Rectal smooth muscle tissue (tissue), 1 donor: ENCODE data around the gene LRRIQ1.

ENCODE experiments used
- H3K27ac ChIP-seq: one replicate; pipeline ENCODE4 v1.7.0; 2013; ENCODE audit warnings: low read depth, low read length, inconsistent platforms
- H3K27me3 ChIP-seq: one replicate; pipeline ENCODE4 v1.7.0; 2013; ENCODE audit warnings: low read length; ENCODE audit not compliant: control insufficient read depth, insufficient read depth
- H3K36me3 ChIP-seq: one replicate; pipeline ENCODE4 v1.7.0; 2013; ENCODE audit warnings: low read length; ENCODE audit not compliant: control insufficient read depth, insufficient read depth
- H3K4me1 ChIP-seq: one replicate; pipeline ENCODE4 v1.7.0; 2013; ENCODE audit warnings: low read length; ENCODE audit not compliant: control insufficient read depth, insufficient read depth
- H3K4me3 ChIP-seq: one replicate; pipeline ENCODE4 v1.7.0; 2013; ENCODE audit warnings: low read length
- H3K9ac ChIP-seq: one replicate; pipeline ENCODE4 v1.7.0; 2013; ENCODE audit warnings: low read length

The LRRIQ1 gene

DNA sequence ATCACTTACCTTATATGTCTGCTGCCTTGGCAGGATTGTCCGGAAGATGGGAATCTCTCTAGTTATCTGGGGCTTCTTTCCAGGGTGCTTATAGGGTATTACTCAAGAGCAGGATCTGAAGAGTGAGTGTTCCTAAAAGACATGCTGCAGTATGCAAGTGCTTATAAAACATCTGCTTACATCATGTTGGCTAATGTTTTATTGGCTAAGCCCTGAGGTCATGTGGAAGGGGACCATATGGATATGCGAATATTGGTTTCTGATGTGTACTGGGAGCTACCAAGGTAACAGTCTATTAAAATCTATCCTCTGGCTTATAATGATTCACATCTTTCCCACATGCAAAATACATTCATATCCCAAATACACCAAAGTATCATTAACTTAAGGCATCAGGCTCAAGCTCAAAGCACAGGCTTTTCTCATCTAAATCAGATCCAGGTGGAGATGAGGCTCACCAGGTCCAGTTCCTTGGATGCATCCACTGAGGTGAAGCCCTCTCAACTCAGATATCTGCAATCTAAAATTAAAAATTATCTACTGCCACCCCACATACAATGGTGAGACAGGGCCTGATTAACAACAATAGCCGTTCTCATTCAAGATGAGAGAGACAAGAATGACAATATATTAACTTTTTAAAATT, 29.8 kb downstream of the LRRIQ1 start:
- no peaks in the 10 kb centered on the region for H3K36me3 ChIP-seq
- no peaks in the 10 kb centered on the region for H3K4me1 ChIP-seq
- H3K9ac ChIP-seq = no peak overlapping the region
- H3K27ac ChIP-seq = no peak overlapping the region
- no peaks in the 10 kb centered on the region for H3K27me3 ChIP-seq
- H3K4me3 ChIP-seq = no peak overlapping the region

DNA sequence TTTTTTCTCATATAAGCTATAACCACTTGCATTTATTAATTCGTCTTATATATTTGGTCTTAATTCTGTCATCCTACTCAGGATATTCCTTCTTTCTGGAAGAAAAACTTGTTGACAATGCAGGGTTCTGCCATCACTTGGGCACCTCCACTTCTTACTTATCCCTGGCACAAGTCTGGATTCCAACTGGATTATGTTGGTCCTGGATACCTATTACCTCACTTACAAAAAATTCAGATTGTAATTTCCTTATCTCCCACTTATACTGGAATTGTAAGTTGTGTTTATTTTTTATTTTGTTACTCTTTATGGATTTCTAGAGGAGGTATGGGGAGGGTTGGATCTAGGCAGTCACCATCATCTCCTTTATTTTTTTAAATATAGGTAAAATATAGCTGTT, 36.7 kb downstream of the LRRIQ1 start:
- no peak overlapping the region for H3K9ac ChIP-seq
- no peak overlapping the region for H3K27ac ChIP-seq

DNA sequence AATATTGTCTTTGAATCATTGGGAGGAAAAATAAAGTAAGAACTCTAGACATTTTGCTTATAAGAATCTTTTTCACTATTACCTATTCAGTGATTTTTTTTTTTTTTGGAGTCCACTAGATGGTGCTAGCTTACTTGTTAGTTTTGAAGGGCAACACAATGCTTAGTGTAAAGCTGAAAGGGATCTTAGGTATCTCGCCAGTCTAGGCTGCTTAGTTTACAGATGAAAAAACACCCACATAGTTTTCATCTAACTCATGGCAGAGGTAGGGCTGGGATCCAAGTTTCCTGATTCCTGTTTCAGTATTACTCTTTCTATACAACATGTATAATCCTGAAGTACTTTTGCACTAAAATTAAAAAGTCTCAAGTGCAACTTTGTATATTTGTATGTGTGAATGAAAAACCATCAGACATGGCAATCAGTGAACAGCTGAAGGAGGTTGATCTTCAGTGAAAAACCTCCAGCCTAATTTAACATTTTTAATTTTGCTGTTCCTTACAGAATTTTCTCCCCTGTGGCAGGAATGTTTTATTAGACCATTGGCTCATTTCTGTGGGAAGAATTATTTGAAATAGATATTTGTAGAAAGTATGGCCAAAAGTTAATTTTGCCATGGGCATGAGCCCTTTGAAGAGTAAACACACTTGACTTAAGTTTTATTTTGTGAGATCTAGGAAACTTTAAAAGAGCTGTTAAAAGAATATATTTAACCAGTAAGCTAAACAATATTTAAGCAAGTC, 40.7 kb downstream of the LRRIQ1 start:
- no peaks in the 10 kb centered on the region for H3K36me3 ChIP-seq
- H3K27ac ChIP-seq = no peak overlapping the region
- H3K27me3 ChIP-seq = no peaks in the 10 kb centered on the region
- no peak overlapping the region for H3K9ac ChIP-seq
- H3K4me3 ChIP-seq = no peak overlapping the region
- no peaks in the 10 kb centered on the region for H3K4me1 ChIP-seq

More for the DNA sequence above, 36.7 kb downstream of the LRRIQ1 start:
- no peaks in the 10 kb centered on the region for H3K27me3 ChIP-seq
- H3K4me3 ChIP-seq = no peak overlapping the region
- no peaks in the 10 kb centered on the region for H3K4me1 ChIP-seq
- no peaks in the 10 kb centered on the region for H3K36me3 ChIP-seq

DNA sequence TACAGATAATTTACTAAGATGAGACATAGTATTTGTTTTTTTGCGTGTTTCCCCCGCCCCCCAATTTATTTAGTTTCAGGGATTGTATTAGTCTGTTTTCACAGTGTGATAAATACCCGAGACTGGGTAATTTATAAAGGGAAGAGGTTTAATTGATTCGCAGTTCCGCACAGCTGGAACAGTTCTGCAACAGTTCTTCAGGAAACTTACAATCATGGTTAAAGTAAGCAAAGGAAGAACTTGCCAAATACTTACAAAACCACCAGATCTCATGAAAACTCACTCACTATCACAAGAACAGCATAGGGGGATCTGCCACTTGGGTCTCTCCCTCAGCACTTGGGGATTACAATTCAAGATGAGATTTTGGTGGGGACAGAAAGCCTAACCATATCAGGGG, 48.9 kb downstream of the LRRIQ1 start:
- H3K9ac ChIP-seq = no peak overlapping the region
- H3K36me3 ChIP-seq = no peaks in the 10 kb centered on the region
- H3K27me3 ChIP-seq = no peaks in the 10 kb centered on the region
- H3K4me3 ChIP-seq = no peak overlapping the region
- no peak overlapping the region for H3K27ac ChIP-seq
- H3K4me1 ChIP-seq = no peaks in the 10 kb centered on the region

DNA sequence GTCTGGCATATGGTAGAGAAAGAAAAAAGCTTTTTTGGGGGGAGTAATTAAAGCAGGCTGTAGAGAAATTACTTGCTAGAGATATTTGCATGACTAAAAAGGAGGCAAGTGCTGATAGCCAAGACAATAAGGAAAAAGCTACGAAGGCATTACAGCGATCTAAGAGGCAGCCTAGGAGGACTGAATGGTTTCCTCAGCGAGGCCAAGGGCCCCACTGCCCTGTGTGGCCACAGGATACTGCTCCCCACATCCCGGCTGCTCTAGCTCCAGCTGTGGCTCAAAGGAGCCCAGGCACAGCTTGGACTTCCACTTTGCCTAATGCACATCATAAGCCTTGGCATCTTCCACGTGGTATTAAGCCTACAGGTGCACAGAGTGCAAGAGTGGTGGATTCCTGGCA, 53.6 kb downstream of the LRRIQ1 start:
- Histone ChIP-seq H3K4me3 (no peak overlapping the region), H3K36me3 (no peaks in the 10 kb centered on the region), H3K27me3 (no peaks in the 10 kb centered on the region), H3K4me1 (no peaks in the 10 kb centered on the region), H3K27ac (no peak overlapping the region), H3K9ac (no peak overlapping the region)

DNA sequence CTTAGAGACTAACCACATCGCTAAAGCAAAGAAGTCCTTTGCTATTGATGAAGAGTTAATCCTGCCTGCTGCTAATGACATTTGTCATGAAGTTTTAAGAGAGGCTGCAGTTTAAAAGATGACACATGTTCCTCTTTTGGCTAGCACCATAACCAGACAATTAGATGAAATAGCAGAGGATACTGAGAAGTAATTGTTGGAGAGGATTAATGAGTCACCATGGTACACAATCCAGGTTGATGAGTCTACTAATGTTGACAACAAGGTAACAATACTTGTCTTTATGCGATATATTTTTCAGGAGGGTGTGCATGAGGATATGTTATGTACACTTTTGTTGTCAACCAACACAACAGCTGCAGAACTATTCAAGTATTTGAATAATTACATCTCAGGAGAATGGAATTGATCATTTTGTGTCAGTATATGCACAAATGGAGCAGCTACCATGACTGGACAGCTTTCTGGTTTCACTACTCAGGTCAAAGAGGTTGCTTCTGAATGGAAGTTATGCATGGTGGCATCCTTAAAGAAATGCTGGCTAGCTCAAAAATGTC, 56.7 kb downstream of the LRRIQ1 start:
- Histone ChIP-seq H3K4me1 (no peaks in the 10 kb centered on the region), H3K36me3 (no peaks in the 10 kb centered on the region), H3K4me3 (no peak overlapping the region), H3K9ac (no peak overlapping the region), H3K27me3 (no peaks in the 10 kb centered on the region), H3K27ac (no peak overlapping the region)

DNA sequence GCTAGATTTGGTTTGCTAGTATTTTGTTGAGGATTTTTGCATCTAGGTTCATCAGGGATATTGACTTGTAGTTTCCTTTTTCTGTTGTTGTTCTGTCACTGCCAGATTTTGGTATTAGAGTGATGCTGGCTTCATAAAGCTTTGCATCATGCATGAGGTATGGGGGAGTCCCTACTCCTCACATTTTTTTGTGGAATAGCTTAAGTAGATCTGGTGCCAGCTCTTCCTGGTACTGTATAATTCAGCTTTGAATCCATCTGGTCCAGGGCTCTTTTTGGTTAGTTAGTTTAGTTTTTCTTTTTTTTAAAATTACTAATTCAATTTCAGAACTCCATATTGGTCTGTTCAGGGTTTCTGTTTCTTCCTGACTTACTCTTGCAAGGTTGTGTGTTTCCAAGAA, 59.4 kb downstream of the LRRIQ1 start:
- no peak overlapping the region for H3K27ac ChIP-seq
- H3K9ac ChIP-seq = no peak overlapping the region
- no peaks in the 10 kb centered on the region for H3K4me1 ChIP-seq
- H3K36me3 ChIP-seq = no peaks in the 10 kb centered on the region
- H3K27me3 ChIP-seq = no peaks in the 10 kb centered on the region
- H3K4me3 ChIP-seq = no peak overlapping the region

DNA sequence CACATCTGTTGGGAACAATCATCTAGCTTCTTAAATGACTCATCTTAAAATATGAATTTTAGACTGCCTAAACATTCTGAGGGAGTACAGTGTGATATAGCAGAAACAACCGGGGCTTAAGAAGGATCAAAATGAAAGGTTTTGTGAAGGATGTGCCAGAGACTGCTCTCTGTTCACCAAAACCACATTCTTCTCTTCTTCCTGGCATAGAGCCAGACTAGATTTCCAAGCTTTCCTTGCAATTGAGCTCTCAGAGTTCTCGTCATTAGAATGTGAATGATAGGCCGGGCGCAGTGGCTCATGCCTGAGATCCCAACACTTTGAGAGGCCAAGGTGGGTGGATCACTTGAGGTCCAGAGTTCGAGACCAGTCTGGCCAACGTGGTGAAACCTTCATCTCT, 94.5 kb downstream of the LRRIQ1 start:
- Histone ChIP-seq H3K27me3 (no peaks in the 10 kb centered on the region), H3K9ac (no peak overlapping the region), H3K36me3 (no peaks in the 10 kb centered on the region), H3K4me1 (no peaks in the 10 kb centered on the region), H3K27ac (no peak overlapping the region), H3K4me3 (no peak overlapping the region)

DNA sequence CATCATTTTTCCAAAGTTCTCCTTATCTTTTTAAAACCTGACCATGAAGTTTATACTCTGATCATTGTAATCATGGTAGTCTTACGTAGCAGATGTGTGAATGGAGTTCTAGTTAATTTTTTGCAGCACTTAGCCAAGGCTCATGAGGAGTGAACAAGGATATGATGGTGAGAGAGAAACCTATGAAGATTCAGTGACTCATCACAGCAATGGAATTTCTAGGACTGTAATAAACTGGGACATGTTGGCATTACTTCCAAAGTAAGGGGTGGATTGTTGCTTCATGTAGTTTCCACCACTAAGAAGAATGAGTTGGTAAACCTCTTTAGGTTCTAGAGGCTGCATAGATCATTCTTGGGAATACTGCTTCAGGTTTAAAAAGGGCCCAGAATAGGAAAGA, 102.7 kb downstream of the LRRIQ1 start:
- Histone ChIP-seq H3K4me1 (no peaks in the 10 kb centered on the region), H3K9ac (no peak overlapping the region), H3K27ac (no peak overlapping the region)

DNA sequence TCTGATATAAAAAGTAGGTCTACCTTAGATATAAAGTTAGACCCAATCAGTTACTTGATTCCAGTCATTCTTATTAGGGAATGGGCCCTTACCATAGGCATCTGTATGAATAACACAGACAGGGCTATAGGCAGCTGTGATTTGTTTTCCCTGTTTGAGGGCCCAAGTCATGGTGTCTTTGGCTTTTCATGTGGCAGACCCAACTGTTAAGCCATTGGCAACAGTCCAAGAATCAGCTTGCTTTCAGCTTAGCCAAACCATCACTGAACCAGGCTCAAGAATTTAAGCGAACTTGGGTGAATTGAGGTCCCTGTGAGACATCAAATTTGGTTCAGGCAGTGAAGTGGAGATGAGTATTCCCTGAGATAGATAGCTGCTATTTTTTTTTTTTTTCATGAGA, 111.2 kb downstream of the LRRIQ1 start:
- no peaks in the 10 kb centered on the region for H3K27me3 ChIP-seq
- no peak overlapping the region for H3K27ac ChIP-seq
- H3K4me3 ChIP-seq = no peak overlapping the region
- H3K36me3 ChIP-seq = no peaks in the 10 kb centered on the region
- H3K9ac ChIP-seq = no peak overlapping the region
- H3K4me1 ChIP-seq = no peaks in the 10 kb centered on the region

More for the DNA sequence above, 102.7 kb downstream of the LRRIQ1 start:
- Histone ChIP-seq H3K36me3 (no peaks in the 10 kb centered on the region), H3K27me3 (no peaks in the 10 kb centered on the region), H3K4me3 (no peak overlapping the region)

DNA sequence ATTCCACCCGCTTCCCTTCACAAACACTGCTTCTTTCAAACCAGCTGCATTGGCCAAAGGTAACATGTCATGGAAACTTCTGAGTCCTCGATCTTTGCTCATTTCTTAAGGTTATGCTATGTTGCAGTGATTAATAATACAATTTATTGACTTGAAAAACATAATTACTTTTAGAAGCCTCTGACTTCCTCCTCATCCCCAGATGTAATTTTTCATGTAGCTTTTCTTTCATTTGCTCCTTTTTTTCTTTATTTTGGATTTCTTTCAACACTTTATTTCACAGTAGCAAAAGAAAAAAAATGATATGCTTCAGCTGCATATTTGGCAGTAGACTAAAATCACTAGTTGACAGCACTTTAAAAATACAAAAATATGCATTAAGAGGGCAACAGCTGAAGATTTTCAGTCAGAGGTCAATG, 116.2 kb downstream of the LRRIQ1 start:
- Histone ChIP-seq H3K36me3 (no peaks in the 10 kb centered on the region), H3K9ac (no peak overlapping the region), H3K4me1 (no peaks in the 10 kb centered on the region), H3K4me3 (no peak overlapping the region), H3K27me3 (no peaks in the 10 kb centered on the region), H3K27ac (no peak overlapping the region)

DNA sequence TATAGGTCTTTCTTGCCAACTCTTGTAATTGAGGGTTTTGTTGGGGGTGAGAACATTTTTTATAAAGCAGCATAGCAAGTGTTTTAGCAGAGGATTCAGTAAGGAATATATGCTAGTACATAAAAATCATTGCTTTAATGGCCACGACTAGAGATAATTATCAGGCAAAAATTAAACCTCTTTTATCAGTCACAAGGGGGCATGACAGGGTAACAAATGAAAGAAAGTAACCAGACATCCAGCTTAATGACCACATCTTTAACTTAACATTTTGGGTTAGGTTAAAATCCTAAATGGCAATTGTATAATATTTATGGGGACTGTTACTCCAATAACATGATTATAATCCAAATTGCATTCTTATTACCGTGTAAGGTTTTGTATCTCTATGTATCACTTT, 119.6 kb downstream of the LRRIQ1 start:
- Histone ChIP-seq H3K27ac (no peak overlapping the region), H3K9ac (no peak overlapping the region), H3K36me3 (no peaks in the 10 kb centered on the region), H3K4me1 (no peaks in the 10 kb centered on the region), H3K4me3 (no peak overlapping the region), H3K27me3 (no peaks in the 10 kb centered on the region)

DNA sequence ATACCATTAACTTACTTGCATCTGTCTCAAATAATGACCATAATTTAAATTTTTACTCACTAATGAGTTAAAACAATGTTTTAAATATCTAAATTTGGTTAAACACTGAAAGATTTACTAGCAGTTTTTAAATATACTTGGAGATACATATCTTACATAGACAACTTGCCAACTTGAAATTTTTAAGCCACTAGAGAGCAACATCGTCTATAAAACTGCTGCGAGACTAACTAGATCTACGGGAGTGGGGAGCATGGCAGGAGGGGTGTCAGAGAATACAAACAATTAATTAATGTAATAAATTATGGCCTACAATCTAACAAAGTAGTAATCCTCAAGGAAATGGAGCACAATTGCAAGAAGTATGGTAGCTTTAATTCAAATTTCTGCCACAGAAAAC, 120.4 kb downstream of the LRRIQ1 start:
- Histone ChIP-seq H3K27ac (no peak overlapping the region), H3K4me1 (no peaks in the 10 kb centered on the region), H3K9ac (no peak overlapping the region), H3K36me3 (no peaks in the 10 kb centered on the region), H3K27me3 (no peaks in the 10 kb centered on the region), H3K4me3 (no peak overlapping the region)
